ENCODE measurements around the gene C1QTNF9.
"Not testable (repeated sequence)": the region's sequence is repeated elsewhere in the genome, so short reads cannot be mapped to it uniquely, and the experiment has no call there.

C1QTNF9 gene

DNA sequence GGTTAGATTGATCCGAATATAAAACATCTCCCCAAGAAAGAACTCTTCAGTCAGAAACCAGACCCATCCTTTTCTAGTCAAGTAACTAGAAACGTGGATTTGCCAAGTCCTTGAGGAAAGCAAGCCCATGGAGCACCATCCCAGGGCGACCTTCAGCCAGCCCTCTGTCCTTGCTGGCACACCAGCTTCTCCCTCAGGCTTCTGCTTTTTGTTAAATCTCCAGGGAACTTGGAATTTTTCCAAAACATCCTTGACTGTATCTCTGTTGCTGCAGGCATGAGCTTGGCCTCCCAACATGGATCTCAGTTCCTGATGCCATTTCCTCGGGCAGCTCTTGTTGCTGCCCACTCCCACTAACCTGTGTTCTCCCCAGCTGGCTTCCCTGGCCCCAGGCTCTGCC, 27.1 kb upstream of the C1QTNF9 start:
- DNase-seq = no peak

DNA sequence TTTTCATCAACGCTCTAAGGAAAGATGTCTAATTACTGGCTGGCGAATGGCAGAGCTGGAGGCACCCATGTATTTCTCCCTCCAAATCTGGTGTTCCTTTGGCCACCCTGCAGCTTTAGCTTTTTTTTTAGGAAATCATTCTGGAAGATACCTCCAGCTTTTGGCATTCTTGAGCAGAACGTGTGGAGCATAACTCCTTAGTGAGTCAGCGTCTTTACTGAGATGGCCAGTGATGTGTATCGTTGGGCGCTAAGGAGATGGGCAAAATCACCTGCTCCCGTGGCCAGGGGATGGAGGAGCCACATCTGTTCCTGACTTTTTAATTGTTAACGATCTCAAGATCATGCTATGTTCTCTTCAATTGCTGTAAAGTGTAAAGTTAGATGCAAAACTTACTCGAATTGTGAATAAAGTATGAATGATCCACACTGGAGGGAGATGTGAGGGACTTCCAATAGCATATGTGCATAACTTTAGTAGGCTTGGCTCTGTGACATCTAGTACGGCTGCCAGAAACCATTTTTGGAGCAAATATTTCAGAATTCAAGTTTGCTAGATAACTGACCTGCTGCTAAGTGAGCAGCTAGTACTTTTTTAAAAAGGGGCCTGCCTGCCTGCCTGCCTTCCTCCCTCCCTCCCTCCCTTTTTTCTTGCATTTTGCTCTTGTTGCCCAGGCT, 24.4 kb upstream of the C1QTNF9 start:
- no peak for DNase-seq

DNA sequence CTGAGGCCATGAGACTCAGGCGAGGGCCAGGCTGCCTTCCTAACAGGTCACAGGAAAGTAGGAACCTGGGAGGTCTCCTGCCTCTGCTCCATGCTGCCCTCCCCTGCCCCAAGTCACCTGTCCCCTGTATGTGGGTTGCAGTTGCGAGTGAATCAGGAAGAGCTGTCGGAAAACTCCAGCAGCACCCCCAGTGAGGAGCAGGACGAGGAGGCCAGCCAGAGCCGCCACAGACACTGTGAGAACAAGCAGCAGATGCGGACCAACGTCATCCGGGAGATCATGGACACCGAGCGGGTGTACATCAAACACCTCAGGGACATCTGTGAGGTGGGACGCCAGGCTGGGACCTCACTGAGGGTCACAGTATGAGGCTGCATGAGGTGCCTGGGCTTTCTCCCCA, 22.8 kb upstream of the C1QTNF9 start:
- no peak for DNase-seq

DNA sequence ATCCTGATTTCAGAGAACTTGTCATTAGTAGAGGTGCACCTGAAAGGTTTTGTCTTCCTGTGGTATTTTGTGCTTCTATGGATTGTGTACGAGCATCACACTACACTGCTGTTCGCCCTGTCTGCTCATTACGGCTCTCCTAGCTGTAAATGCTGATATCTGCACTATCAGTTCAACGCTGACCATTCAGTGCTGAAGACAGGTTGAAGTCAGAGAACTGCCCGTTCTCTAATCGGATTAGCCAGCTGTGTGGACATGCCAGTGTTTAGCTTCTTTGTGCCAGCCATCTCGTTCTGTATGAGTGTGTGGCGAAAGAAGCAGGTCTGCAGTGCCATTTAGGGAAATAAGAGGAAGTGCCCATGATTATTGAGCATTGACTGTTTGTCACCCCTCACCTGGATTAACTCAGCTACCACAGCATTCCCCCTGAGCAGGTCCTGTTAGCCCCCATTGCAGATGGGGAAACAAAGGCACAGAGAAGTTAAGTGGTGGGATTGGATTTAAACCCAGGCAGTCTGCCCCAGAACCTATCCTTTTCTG, 21.6 kb upstream of the C1QTNF9 start:
- no peak for DNase-seq

DNA sequence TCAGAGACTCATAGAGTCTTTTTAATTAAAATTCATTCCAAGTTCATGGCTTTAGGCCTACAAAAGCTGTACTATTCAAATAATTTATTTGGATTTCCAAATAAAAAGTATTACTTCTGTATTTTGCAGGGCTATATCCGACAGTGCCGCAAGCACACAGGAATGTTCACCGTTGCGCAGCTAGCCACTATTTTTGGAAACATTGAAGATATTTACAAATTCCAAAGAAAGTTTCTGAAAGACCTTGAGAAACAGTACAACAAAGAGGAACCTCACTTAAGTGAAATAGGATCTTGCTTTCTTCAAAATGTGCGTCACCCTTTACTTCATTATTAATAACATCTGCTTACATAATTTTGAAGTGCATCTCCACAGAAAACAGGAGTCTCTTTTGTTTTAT, 20.5 kb upstream of the C1QTNF9 start:
- DNase-seq = no peak

DNA sequence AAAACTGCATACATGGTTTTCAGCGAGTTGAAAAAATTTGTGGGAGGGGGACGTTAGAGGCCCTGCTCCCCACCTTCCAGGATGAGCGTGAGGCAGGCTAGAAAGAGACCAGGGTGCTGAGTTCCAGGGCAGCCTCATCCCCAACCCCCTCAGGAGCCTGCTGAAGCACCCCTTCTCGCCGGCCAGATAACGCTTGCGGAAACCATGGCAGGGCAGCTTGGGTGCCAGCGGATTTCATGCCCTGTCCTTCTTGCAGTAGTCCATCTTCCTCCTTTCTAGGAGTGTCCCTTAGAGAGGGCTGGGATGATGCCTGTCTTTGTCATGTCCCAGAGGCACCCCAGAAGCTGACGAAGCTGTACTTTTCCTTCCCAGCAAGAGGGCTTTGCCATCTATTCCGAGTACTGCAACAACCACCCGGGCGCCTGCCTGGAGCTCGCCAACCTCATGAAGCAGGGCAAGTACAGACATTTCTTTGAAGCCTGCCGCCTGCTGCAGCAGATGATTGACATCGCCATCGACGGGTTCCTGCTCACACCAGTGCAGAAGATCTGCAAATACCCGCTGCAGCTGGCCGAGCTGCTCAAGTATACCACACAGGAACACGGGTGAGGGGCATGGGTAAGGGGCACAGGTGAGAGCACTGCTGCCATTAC, 19.0 kb upstream of the C1QTNF9 start:
- no peak for DNase-seq

DNA sequence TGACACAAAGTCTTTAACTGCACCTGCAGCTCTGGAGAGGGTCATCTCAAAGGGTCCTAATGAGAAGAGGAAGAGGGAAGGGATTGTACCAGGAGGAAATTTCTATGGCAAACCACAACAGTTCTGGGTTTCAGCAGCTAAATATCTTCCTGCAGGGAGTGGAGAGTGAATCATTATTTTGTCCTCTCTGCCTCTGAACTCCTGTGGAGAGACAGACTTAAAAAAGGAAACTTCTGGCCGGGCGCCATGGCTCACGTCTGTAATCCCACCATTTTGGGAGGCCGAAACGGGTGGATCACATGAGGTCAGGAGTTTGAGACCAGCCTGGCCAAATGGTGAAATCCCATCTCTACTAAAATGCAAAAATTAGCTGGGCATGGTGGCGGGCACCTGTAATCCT, 16.9 kb upstream of the C1QTNF9 start:
- DNase-seq = no peak

DNA sequence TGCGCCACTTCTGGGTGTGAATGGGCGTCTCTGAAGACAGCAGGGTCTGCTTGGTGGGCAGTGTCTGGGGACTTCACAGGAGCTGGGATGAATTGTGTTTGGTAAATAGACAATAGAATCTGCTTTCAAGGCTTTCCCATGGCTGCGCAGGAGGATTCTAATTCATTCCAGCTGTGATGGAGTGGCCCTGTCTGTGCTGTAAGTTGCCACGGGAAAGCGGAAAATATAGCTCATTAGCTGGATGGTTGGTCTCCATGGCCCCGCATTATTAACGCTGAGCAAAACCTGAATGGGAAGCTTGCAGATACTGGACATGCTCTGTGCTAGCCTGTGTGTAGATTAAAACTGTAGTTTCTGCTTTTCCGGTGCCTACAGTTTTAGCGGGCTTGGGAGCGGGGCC, 15.6 kb upstream of the C1QTNF9 start:
- DNase-seq = no peak

DNA sequence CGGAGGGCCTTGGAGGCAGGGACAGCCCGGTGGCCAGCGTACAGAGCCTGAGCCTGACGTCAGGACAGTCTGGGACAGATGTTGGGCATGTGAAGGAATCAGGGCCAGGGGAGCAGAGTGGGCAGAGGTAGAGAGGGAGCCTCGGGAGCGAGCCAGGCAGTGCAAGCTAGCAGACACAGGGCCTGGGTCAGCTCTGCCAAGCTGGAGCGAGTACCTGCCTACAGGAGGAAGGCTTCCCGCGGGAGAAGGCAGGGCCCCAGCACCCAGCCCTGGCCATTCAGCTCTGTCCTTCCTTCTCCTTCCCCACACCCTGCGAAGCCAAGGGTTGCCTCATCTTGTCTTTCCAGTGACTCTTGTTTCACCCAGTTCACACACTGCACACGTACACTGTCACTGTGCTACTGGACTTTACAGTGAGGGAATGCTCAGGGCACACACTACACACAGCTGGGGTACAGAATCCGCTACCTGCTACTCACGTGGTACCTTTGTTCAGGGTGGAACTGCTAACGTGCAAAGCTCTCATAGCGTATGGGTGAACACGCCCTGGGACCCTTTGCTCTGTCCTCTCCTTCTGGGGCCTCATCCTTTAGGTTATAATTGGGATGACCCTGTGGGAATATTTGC, 9.8 kb upstream of the C1QTNF9 start:
- no peak for DNase-seq

DNA sequence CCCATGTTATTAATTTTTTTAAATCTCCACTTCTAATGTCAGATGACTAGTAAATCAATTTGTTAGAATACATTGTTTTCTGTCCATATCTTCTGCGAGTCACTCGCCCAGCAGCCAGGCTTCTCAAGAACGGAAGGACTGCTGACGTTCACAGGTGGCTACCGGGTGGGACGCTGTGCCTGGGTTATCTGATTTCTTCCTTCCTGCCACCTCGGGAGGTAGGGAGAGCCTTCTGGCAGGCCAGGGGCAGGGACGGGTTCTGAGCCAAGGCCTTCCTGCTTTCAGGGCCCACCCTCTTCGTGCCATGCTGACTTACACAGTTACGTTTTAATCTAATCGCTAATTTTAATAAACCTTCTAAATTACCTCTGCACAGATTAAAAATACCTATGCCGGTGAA, 7.9 kb upstream of the C1QTNF9 start:
- no peak for DNase-seq

DNA sequence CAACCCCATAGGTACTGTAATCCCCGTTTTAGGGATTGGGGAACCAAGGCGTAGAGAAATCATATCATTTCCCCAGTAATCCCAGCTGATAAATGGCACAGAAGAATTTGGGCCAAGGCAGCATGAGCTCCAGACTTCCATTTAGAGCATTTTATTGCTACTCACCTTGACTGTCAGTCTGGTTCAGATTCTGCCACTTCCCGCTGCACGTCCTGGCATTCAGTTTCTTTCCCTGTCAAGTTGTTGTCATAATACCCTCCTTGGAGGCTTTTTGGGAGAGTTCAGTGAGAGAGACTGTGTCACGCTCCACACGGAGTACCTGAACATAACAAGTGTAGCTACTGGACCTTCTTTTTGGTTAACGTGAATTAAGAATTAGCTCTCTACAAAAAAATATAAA, 7.5 kb upstream of the C1QTNF9 start:
- no peak for DNase-seq

DNA sequence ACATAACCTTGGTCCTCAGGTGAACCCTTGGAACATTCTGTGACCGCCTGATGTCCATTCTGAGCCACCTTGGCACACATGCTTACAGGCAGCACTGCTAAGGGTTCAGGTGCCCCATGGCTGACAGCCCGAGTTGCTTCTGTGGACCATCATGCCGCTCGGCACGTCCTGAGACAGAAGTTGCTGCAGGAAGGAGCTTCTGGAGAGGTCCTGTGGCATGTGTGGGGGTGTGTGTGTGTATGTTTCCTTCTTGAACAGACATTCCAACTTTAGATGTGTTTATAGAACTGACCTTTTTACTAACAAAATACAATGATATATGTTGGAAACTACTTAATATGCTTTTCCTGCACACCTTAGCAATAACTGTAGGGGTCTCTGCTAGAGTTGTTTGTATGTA, 4.8 kb upstream of the C1QTNF9 start:
- no peak for DNase-seq

DNA sequence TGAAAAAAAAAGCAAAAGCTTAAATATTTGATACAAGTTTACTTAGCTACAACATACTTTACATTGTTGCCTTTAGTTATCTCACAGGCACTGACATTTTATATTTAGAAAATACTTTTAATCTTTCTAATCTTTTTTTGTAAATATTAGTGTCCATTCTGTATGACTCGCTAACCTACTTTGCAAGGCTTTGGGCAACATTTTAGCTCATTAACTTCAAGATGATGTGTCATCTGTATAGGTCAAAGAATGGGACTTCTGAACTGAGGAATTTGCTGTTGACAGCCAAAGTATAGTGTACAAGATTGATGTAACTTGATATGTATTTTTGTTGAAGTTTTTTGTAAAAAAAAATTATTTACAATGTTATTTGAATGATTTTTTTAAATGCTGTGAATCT, 2.7 kb upstream of the C1QTNF9 start:
- no peak for DNase-seq

DNA sequence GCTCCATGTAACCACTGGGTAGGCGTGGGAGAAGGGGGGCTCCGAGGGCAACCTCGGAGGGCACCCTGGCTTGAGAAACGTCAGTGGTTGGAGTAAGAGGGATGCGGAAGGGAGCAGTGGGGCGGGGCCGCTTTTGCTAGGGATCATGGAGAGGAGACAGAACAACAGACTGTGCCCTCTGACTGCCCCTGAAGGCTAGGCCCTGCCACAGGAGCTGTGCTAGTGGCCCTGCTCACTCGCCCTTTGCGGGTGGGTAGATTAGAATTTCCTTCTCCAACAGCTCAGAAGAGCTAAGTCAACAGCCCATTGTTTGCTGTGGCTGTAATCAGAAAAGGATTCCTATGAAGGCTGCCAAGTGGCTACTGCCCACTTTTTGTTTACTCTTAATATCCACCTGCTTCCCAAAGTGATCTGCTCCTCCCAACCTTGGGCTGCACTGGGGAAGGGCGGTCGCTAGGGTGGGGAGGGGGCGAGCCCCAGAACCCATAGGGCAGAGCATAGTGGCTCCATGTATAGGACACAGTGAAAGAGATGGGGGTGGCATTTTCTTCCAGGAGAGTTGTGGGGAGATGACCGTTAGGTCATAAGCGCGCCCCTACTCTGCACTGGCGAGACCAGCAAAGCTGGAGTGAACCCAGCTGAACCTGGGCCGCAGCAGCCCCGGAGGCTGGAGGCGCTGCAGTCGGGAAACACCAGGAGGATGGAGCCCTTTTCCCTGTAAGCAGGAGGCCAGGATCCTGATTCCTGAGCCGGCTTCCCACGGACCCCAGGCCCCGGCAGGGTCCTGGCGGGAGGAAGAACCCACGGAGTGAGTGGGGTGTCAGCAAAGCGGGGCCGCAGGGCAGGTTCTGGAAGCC, 1.9 kb upstream of the C1QTNF9 start:
- DNase-seq = no peak

DNA sequence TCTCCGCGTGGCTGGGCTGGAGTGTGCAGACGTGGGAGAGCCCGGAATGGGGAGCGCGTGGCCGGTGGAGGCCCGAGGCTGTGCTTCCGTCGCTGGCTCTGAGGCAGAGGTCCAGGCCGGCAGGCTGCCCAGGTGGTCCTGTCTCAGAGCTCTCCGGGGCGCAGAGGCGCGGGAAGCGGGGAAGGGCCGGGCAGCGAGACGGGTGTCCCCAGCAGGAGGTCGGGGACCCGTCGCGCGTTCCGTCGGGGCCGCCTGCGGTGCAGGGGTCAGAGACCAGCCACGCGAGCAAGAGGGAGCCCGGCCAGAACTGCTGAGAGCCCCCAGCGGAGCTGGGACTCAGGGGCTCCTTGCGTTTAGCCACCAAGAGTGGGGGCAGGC, 1.3 kb upstream of the C1QTNF9 start:
- no peak for DNase-seq

DNA sequence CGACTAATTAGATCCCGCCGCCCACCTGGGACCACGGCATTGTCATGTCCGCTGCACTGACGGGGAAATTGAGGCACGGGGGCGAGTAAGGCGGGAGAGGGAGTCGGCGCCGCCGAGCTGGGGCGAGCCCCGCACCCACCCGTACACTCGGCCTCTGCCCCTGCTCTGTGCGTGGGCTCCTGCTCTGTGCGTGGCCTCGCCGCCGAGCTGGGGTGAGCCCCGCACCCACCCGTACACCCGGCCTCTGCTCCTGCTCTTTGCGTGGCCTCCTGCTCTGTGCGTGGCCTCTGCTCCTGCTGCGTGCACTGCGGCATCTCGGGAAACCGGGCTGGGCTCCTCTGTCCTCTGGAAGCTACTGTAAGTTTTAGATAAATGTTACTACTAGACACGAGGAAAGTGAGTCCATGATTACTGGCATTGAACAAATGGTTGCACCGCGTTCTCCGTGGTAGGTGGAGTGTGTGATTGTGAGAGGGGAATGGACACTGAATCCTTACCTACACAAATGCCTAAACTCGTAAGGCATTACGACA, 826 bp upstream of the C1QTNF9 start:
- DNase-seq = no peak

DNA sequence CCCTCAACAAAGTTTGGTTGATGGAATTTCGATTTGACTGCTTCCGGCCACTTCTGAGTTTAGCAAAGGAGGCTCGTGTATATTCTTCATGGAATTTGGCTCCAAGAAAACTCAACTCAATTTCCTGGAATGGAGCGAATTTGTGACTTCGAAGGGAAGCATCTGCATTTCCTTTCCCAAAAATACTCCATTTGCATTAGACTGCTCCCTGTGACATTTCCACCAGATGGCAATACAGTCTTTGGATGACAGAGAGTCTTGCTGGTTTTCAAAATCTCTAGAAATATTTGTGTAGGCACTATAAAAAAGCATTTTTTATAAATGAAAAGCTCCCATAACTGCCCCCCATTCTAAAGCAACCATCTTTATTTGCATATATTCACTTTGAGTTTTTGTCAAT, 4.1 kb downstream of the C1QTNF9 start:
- no peak for DNase-seq

DNA sequence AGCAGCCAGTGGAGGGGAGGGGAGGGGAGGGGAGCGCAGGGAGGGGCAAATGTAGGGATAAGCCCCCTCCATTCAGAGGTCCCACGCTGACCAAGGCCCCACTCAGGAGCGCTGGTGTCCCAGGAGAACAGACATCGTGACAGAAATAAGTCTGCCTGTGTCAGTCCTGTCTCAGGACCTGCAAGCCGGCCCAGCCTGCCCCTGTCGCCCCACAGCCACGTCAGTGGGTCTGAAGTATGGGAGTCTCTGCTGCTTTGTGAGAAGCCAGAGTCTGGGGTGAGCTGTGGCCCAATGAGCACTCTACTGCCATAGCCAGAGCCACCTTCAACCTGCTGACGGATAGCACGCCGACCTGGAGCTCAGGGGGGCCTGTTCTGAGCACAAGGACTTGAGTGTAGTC, 8.5 kb downstream of the C1QTNF9 start:
- DNase-seq = not testable (repeated sequence)

DNA sequence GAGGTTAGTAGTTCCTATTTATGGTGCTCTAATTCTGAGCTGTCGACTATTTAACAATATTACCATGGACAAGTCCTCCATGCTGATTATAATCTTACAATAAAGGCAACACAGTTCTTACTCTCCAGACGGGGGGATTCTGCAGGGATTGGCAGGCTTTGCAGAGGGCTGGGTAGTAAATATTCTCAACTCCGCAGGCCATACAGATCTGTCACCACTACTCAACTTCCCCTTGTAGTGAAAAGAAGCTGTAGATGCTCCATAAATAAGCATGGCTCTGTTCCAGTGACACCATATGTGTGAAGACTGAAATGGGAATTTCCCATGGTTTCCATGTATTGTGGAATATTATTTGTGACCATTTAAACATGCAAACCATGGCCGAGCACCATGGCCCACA, 9.5 kb downstream of the C1QTNF9 start:
- DNase-seq = not testable (repeated sequence)

DNA sequence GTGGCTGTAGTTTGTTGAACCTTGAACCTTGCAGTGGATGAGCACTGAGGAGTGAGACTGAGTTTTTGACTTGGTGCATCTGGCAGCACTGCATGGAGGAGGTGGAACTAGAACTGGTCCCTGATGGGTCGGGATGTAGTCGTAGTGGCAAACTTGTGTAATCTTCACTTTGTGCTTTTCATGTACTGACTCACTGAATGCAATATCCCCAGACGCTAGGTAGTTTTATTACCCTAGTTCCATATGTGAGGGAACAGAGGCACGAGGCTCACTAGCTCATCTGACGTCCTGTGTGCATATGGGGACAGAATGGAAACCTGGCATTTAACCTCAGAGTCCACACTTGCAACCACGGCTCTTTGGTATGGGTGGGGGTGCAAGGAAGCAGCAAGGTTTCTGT, 10.3 kb downstream of the C1QTNF9 start:
- not testable (repeated sequence) for DNase-seq

DNA sequence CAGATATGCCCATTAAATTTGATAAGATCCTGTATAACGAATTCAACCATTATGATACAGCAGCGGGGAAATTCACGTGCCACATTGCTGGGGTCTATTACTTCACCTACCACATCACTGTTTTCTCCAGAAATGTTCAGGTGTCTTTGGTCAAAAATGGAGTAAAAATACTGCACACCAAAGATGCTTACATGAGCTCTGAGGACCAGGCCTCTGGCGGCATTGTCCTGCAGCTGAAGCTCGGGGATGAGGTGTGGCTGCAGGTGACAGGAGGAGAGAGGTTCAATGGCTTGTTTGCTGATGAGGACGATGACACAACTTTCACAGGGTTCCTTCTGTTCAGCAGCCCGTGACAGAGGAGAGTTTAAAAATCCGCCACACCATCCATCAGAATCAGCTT, 12.0 kb downstream of the C1QTNF9 start:
- DNase-seq = not testable (repeated sequence)

DNA sequence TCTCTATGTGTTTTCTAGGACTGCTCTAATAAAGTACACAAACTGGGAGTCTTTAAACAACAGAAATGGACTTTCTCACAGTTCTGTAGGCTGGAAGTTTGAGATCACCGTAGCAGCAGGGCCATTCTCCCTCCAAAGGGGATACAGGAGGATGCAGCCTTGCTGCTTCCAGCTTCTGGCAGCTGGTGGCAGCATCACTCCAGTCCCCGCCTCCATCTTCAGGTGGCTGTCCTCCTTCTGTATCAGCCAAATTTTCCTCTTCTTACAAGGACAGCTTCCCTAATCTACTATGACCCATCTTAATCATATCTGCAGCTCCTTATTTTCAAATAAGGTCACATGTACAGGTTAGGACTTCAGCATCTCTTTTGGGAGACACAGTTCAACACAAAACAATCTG, 13.1 kb downstream of the C1QTNF9 start:
- DNase-seq = not testable (repeated sequence)
